Testis (tissue), 2 donors: ENCODE measurements around the gene MYH10.

Experiments used
- CTCF ChIP-seq, 3 experiments: fragments of 450-650 bp in 2 of 3; fragments of 200-600 bp in 1 of 3; sonication (generic) in 1 of 3; IDR thresholded peaks; one replicate each; pipeline ENCODE4 v1.5.1; 2016 to 2019; ENCODE audit warnings: antibody characterized with exemption in 3 of 3, mild to moderate bottlenecking in 2 of 3, moderate library complexity in 1 of 3
- POLR2A ChIP-seq: fragments of 450-650 bp; IDR thresholded peaks from one replicate; pipeline ENCODE4 v1.6.1; 2017; ENCODE audit warnings: antibody characterized with exemption, mild to moderate bottlenecking, moderate library complexity

- TF ChIP-seq POLR2A (no peak), CTCF (IDR thresholded peaks at IDR 0.05) (no peak)
Observed at GRCh38 chr17:8496081-8496480, 134.4 kb downstream of the MYH10 start.
